Type B pancreatic cell (in vitro differentiated cells): ENCODE data around the gene GALNT10. TPM values are rescaled to one million over a fixed set of nuclear protein-coding genes. Genes with fewer than 3 reads are reported as not detected.

Experiments used
- DNase-seq: peaks from one replicate; pipeline ENCODE4 v3.0.0; 2021; ENCODE audit warnings: mixed read lengths; ENCODE audit not compliant: unreplicated experiment; ENCODE audit errors: extremely low spot score
- H3K27ac Mint-ChIP-seq: 2 replicates; pipeline ENCODE4 v1.8.0; 2021; ENCODE audit warnings: mild to moderate bottlenecking, mixed read lengths
- H3K27me3 Mint-ChIP-seq: 2 replicates; pipeline ENCODE4 v1.8.0; 2021; ENCODE audit warnings: mixed read lengths
- H3K36me3 Mint-ChIP-seq: 2 replicates; pipeline ENCODE4 v1.8.0; 2021; ENCODE audit warnings: mixed read lengths
- H3K4me1 Mint-ChIP-seq: one replicate; pipeline ENCODE4 v1.8.0; 2021; ENCODE audit warnings: mixed read lengths; ENCODE audit not compliant: unreplicated experiment
- H3K4me3 Mint-ChIP-seq: 2 replicates; pipeline ENCODE4 v1.8.0; 2021; ENCODE audit warnings: mild to moderate bottlenecking, mixed read lengths
- H3K9me3 Mint-ChIP-seq: 2 replicates; pipeline ENCODE4 v1.8.0; 2021; ENCODE audit warnings: mixed read lengths
- CTCF ChIP-seq: fragments of 200-600 bp; sonication (generic); conservative IDR thresholded peaks from 2 replicates; pipeline ENCODE4 v1.5.0; 2021; ENCODE audit warnings: antibody characterized with exemption, mild to moderate bottlenecking
- total RNA-seq: library from RNA; stranded (reverse); gene quantifications from 2 replicates; pipeline ENCODE4 v1.2.1, GENCODE V29; 2021; ENCODE audit warnings: low replicate concordance

The GALNT10 gene
- total RNA-seq, 1 donor from 2014 or later: 23.0 TPM

GRCh38 chr5:154193701-154194121, 3.2 kb downstream of the GALNT10 start:
- no peak for TF ChIP-seq CTCF
- Mint-ChIP-seq H3K27ac (no peak overlapping the region), H3K9me3 (no peaks in the 10 kb centered on the region), H3K4me3 (no peak overlapping the region), H3K36me3 (peaks cover 3% of the 10 kb centered on the region), H3K4me1 (peaks cover 53% of the 10 kb centered on the region), H3K27me3 (peaks cover 51% of the 10 kb centered on the region)
- DNase-seq: no peak

GRCh38 chr5:154194345-154195329, 4.1 kb downstream of the GALNT10 start:
- no peak overlapping the region for H3K27ac Mint-ChIP-seq
- no peak for DNase-seq
- TF ChIP-seq CTCF: no peak
- no peaks in the 10 kb centered on the region for H3K9me3 Mint-ChIP-seq
- peaks cover 42% of the 10 kb centered on the region for H3K27me3 Mint-ChIP-seq
- H3K36me3 Mint-ChIP-seq: peaks cover 3% of the 10 kb centered on the region
- H3K4me1 Mint-ChIP-seq: peaks cover 55% of the 10 kb centered on the region
- H3K4me3 Mint-ChIP-seq: no peak overlapping the region

GRCh38 chr5:154196281-154196680, 5.7 kb downstream of the GALNT10 start:
- H3K27ac Mint-ChIP-seq: no peak overlapping the region
- H3K4me3 Mint-ChIP-seq: no peak overlapping the region
- DNase-seq: no peak
- no peaks in the 10 kb centered on the region for H3K9me3 Mint-ChIP-seq
- peaks cover 36% of the 10 kb centered on the region for H3K27me3 Mint-ChIP-seq
- no peak for TF ChIP-seq CTCF
- H3K4me1 Mint-ChIP-seq: peaks cover 58% of the 10 kb centered on the region
- peaks cover 3% of the 10 kb centered on the region for H3K36me3 Mint-ChIP-seq

- Mint-ChIP-seq H3K9me3 (no peaks in the 10 kb centered on the region), H3K4me1 (peaks cover 52% of the 10 kb centered on the region), H3K27me3 (peaks cover 28% of the 10 kb centered on the region), H3K36me3 (peaks cover 3% of the 10 kb centered on the region), H3K4me3 (peak overlapping the region; percentile 1), H3K27ac (no peak overlapping the region)
- TF ChIP-seq CTCF: peak; percentile 62
- DNase-seq: no peak
Observed at GRCh38 chr5:154196955-154197652, 6.6 kb downstream of the GALNT10 start.

DNA sequence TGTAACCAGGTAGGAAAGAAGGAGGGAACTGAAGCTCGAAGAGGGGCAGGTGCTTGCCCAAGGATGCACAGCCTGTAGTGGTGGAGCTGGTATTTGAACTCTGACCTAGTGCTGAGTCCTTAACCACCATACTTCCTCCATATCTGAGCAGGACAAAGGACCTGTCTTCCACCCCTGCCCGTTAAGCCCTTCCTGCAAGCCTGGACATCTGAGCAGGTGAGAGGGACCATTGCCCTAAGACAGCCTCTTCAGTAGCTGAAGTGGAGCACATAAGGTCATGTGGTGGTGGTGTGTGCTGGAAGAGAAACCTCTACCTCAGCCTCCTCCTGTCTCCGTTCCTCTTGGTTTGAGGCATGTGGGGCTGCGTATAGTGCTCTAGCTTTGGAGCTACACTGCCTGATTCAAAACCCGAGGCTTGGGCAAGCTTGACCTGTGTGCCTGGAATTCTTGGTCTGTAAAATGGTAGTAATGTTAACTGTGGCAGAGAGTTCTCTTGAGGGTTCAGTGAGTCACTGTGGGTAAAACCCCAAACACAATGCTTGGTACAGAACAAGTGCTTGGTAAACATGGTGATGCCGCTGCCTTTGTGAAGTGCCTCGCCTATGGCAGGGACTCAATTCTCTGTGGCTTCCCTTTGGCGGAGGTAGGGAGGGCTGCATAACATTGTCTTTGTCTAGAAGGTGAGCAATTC, 7.4 kb downstream of the GALNT10 start:
- Mint-ChIP-seq H3K27me3 (peaks cover 20% of the 10 kb centered on the region), H3K4me3 (no peak overlapping the region), H3K36me3 (peaks cover 3% of the 10 kb centered on the region), H3K4me1 (peaks cover 44% of the 10 kb centered on the region), H3K9me3 (no peaks in the 10 kb centered on the region), H3K27ac (no peak overlapping the region)
- TF ChIP-seq CTCF: no peak
- no peak for DNase-seq
